Gastrocnemius medialis (tissue), 4 donors: ENCODE data around the gene SMIM12.

Experiments used
- POLR2A ChIP-seq, 2 donors: fragments of 450-650 bp; IDR thresholded peaks; one replicate each; pipeline ENCODE4 v1.6.1; 2017; ENCODE audit warnings: antibody characterized with exemption in 2 of 2, mild to moderate bottlenecking in 2 of 2, moderate library complexity in 2 of 2
- TF ChIP-seq, protein P1 (sequence below), 5 experiments: fragments of 450-650 bp in 3 of 5; fragments of 200-600 bp in 2 of 5; sonication (generic) in 2 of 5; IDR thresholded peaks in 4 of 5; conservative IDR thresholded peaks in 1 of 5; 1 replicate in 4 of 5; 2 replicates in 1 of 5; pipeline ENCODE4 v1.5.1; 2016 to 2019; ENCODE audit warnings: antibody characterized with exemption in 5 of 5, mild to moderate bottlenecking in 3 of 5, moderate library complexity in 3 of 5

DNA sequence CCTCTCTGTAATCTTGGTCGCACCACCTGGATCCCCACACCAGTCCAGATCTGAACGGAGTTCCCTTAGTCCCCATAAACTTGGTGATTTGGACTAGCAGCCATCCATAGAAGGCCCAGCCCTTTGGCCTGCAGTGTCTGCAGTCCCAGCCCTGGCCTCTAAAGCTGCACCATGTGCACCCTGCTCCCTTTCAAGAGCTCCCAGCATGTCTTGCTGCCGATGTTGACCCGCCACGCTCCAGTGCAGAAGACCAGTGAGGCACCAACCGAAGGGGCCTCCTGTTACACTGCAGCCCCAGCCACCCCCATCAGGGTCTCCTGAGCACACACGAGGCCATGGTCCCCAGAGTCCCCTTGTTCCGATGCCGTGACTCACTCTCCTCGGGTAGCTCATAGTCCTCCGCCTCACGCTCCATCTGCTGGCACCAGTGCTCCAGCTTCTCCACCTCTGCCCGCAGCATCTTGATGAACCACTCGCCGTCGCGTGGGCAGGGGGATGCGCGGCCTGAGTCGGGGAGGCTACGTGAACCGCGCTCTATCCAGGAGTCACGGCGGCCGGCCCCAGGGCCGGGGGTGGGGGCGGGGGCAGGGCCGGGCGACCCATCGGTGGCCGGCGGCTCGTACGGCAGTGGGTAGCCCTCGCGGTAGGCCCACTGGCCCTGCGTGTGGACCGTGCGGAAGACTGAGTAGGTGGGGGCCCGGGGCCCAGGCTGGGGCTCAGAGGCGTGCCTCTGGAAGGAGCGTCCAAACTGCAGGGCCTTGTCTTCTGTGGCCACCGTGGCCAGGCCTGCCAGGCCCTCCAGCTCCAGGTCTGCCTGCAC lies 8.9 kb upstream of the SMIM12 start:
- TF ChIP-seq, protein P1, sequence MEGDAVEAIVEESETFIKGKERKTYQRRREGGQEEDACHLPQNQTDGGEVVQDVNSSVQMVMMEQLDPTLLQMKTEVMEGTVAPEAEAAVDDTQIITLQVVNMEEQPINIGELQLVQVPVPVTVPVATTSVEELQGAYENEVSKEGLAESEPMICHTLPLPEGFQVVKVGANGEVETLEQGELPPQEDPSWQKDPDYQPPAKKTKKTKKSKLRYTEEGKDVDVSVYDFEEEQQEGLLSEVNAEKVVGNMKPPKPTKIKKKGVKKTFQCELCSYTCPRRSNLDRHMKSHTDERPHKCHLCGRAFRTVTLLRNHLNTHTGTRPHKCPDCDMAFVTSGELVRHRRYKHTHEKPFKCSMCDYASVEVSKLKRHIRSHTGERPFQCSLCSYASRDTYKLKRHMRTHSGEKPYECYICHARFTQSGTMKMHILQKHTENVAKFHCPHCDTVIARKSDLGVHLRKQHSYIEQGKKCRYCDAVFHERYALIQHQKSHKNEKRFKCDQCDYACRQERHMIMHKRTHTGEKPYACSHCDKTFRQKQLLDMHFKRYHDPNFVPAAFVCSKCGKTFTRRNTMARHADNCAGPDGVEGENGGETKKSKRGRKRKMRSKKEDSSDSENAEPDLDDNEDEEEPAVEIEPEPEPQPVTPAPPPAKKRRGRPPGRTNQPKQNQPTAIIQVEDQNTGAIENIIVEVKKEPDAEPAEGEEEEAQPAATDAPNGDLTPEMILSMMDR (IDR thresholded peaks at IDR 0.05 in 4 of 5, conservative IDR thresholded peaks at IDR 0.05 in 1 of 5) = no peak
- TF ChIP-seq POLR2A (IDR thresholded peaks at IDR 0.05) = no peak
